Transverse colon (tissue), 4 donors: Measurements from ENCODE around the gene ZNF521. TPM values are rescaled to one million over a fixed set of nuclear protein-coding genes. Genes with fewer than 3 reads are reported as not detected.
"Not testable (repeated sequence)": the region's sequence is repeated elsewhere in the genome, so short reads cannot be mapped to it uniquely, and the experiment has no call there.

Experiments
- DNase-seq: peaks from one replicate; pipeline ENCODE4 v3.0.0-alpha.2; 2019
- H3K27ac ChIP-seq, 4 donors: fragments of 200-600 bp; sonication (generic); 2 replicates each; pipeline ENCODE4 v1.5.1; 2016 to 2018; ENCODE audit warnings: inconsistent platforms in 4 of 4
- H3K27me3 ChIP-seq: fragments of 200-600 bp; sonication (generic); 2 replicates; pipeline ENCODE4 v1.5.1; 2017; ENCODE audit warnings: inconsistent platforms
- H3K36me3 ChIP-seq, 4 donors: fragments of 200-600 bp; sonication (generic); 2 replicates each; pipeline ENCODE4 v1.5.1; 2017 to 2019; ENCODE audit warnings: inconsistent platforms in 4 of 4
- H3K4me1 ChIP-seq, 4 donors: fragments of 200-600 bp; sonication (generic); 2 replicates each; pipeline ENCODE4 v1.5.1; 2017 to 2020; ENCODE audit warnings: inconsistent platforms in 4 of 4
- H3K4me3 ChIP-seq, 4 donors: fragments of 200-600 bp; sonication (generic); 1 replicate in 1 of 4; 2 replicates in 3 of 4; pipeline versions ENCODE4 v1.5.1 to v1.6.1; 2017 to 2019; ENCODE audit warnings: inconsistent platforms in 4 of 4
- H3K9me3 ChIP-seq, 2 donors: fragments of 200-600 bp; sonication (generic); 2 replicates each; pipeline ENCODE4 v1.5.1; 2017 to 2019; ENCODE audit warnings: inconsistent platforms in 2 of 2
- CTCF ChIP-seq, 5 experiments: fragments of 200-600 bp in 3 of 5; fragments of 450-650 bp in 2 of 5; sonication (generic) in 3 of 5; IDR thresholded peaks; 1 replicate in 2 of 5; 2 replicates in 3 of 5; pipeline ENCODE4 v1.5.1; 2016 to 2017; ENCODE audit warnings: antibody characterized with exemption in 5 of 5, inconsistent platforms in 3 of 5, mild to moderate bottlenecking in 2 of 5, moderate library complexity in 1 of 5
- EP300 ChIP-seq: sonication (generic); formaldehyde crosslinking; IDR thresholded peaks from one replicate; pipeline ENCODE4 v1.6.1; 2017; ENCODE audit warnings: antibody characterized with exemption, low read depth
- POLR2A ChIP-seq: fragments of 450-650 bp; IDR thresholded peaks from one replicate; pipeline ENCODE4 v1.6.1; 2016; ENCODE audit warnings: antibody characterized with exemption, mild to moderate bottlenecking, moderate library complexity
- POLR2AphosphoS5 ChIP-seq, 3 donors: sonication (generic); formaldehyde crosslinking; IDR thresholded peaks; one replicate each; pipeline ENCODE4 v1.6.1; 2016; ENCODE audit warnings: antibody characterized with exemption in 3 of 3
- WGBS, 2 donors: methylation state at CpG; one replicate each; pipeline ENCODE4 v1.1.5; 2018; ENCODE audit warnings: low coverage in 1 of 2; 5-methylcytosine and 5-hydroxymethylcytosine counted together
- in situ Hi-C, 4 donors: fragments of 200-750 bp; cut with MboI; loops; one replicate each; pipeline versions ENCODE4 v1.15.0 to v1.15.1; 2017; ENCODE audit warnings: low sequenced_read_pairs in 3 of 4, low pct_ligation_motif_present in 1 of 4, low pct_unique_long_range_greater_than_20kb in 1 of 4
- intact Hi-C: fragments of 100-400 bp; cut with DNase I; formaldehyde crosslinking; loops from one replicate; pipeline ENCODE4 v1.15.1; 2023; ENCODE audit warnings: low total_unique reads
- total RNA-seq, 4 donors: library from RNA; depleted of rRNA; stranded (reverse); fragments of >200 nt; gene quantifications; one replicate each; pipeline ENCODE4 v1.1.0, GENCODE V29; 2016

Gene ZNF521
- total RNA-seq, 4 donors from 2014 or later, result 6.4 to 29.5 (median 9.0) TPM

DNA sequence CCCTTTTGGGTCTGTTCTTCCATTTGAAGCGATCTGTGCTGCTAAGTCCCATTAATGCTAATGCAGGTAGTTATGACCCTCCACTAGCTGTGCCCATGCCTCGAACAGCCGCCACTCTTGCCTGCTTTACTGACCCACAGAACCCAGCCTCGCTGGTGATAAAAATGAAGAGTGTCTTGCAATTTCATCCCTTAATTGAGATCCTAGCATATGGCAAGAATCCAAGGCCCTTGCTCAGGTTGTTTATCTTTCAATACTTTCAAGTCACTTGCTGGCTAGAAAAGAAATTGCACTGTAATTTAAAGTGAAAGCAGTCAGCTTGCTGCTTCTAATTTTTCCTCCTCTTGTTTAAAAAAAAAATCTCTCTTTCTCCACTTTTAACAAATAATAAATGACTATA, 73.6 kb downstream of the ZNF521 start:
- in situ Hi-C loops, result no loop called here

GRCh38 chr18:25275412-25276001, 76.5 kb downstream of the ZNF521 start:
- TF ChIP-seq POLR2AphosphoS5 (IDR thresholded peaks at IDR 0.05) (no peak), POLR2A (no peak), EP300 (no peak), CTCF (IDR thresholded peaks at IDR 0.05) (no peak)
- H3K4me3 ChIP-seq, result no peak overlapping the region
- in situ Hi-C loops (no loop called here), intact Hi-C loops (no loop called here)
- H3K27me3 ChIP-seq, result no peaks in the 10 kb centered on the region
- no peaks in the 10 kb centered on the region for H3K36me3 ChIP-seq
- no peaks in the 10 kb centered on the region for H3K9me3 ChIP-seq
- no peak overlapping the region for H3K27ac ChIP-seq
- 71 to 86% methylated on average over 8 to 11 of the region's 11 CpGs for WGBS, 2 donors
- no peaks in the 10 kb centered on the region for H3K4me1 ChIP-seq
- DNase-seq, result no peak

More for the DNA sequence above, 73.6 kb downstream of the ZNF521 start:
- no peaks in the 10 kb centered on the region for H3K9me3 ChIP-seq
- intact Hi-C loops, result no loop called here
- no peak for DNase-seq
- H3K4me1 ChIP-seq, result no peaks in the 10 kb centered on the region
- H3K36me3 ChIP-seq, result no peaks in the 10 kb centered on the region
- no peaks in the 10 kb centered on the region for H3K27me3 ChIP-seq
- 61 to 63% methylated on average over 4 of the region's 4 CpGs for WGBS, 2 donors
- H3K4me3 ChIP-seq, result no peak overlapping the region
- TF ChIP-seq EP300, result no peak
- no peak for TF ChIP-seq POLR2A
- no peak for TF ChIP-seq POLR2AphosphoS5 (IDR thresholded peaks at IDR 0.05)
- TF ChIP-seq CTCF (IDR thresholded peaks at IDR 0.05), result no peak
- no peak overlapping the region for H3K27ac ChIP-seq

DNA sequence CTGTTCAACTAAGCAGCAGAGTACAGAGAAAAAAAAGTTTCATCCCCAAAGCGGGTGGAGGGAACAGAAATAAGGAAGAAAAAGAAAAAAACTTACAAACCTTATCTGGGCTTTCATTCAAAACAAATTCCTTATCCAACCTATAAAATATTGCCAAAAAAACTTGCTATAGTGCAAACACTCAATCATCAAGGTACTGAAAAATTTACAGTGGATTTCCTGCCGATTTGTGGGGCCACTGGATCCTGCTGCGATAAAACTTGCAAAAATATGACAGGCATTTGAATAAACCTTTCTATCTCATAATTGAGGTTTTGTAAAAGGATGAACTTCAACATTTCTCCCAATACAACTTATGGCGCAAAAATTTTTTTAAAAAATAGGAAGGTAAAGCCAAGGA, 77.0 kb downstream of the ZNF521 start:
- no peaks in the 10 kb centered on the region for H3K27me3 ChIP-seq
- no peaks in the 10 kb centered on the region for H3K9me3 ChIP-seq
- H3K36me3 ChIP-seq, result no peaks in the 10 kb centered on the region
- no peak overlapping the region for H3K4me3 ChIP-seq
- 82 to 84% methylated on average over 4 of the region's 4 CpGs for WGBS, 2 donors
- no peak overlapping the region for H3K27ac ChIP-seq
- no peak for DNase-seq
- in situ Hi-C loops (loop anchor here in 1 of 4 donors (25.0 kb wide), 1 partner anchor 87 kb away; the partner anchor contains the start of gene ZNF521), intact Hi-C loops (loop anchor here (1.0 kb wide), 1 partner anchor 32 kb away; no protein-coding TSS in a partner anchor)
- TF ChIP-seq EP300 (no peak), POLR2A (no peak), CTCF (IDR thresholded peaks at IDR 0.05) (no peak), POLR2AphosphoS5 (IDR thresholded peaks at IDR 0.05) (no peak)
- no peaks in the 10 kb centered on the region for H3K4me1 ChIP-seq

GRCh38 chr18:25266931-25267527, 84.9 kb downstream of the ZNF521 start:
- DNase-seq, intact Hi-C loops, H3K27ac ChIP-seq, H3K9me3 ChIP-seq, H3K27me3 ChIP-seq, H3K36me3 ChIP-seq, H3K4me1 ChIP-seq, H3K4me3 ChIP-seq: not testable (repeated sequence)
- in situ Hi-C loops, result loop anchor here in 1 of 4 donors (25.0 kb wide), 1 partner anchor 95 kb away; the partner anchor contains the start of gene ZNF521
- WGBS, 2 donors, result 76% methylated on average over 12 of the region's 12 CpGs; no CpG with 5 or more reads in 1 of the 2 donors
